Stimulated activated naive B cell treated with anti-CD40 and anti-IgM and Interleukin-4, amounts not matched to agents 10 μg/mL and 1 μg/mL and 100 μg/mL, for 72 hours (primary cell): Measurements from ENCODE around the gene COPG2.
"Not testable (repeated sequence)": the region's sequence is repeated elsewhere in the genome, so short reads cannot be mapped to it uniquely, and the experiment has no call there.

Experiments used
- ATAC-seq, 2 donors: fragments of 150-1000 bp; cut with Tn5 transposase; replicated peaks; 2 replicates each; pipeline ENCODE4 v1.10.0; 2021; ENCODE audit warnings: moderate library complexity in 1 of 2
- DNase-seq: peaks from one replicate; pipeline ENCODE4 v3.0.0; 2021
- H3K27ac Mint-ChIP-seq: one replicate; pipeline ENCODE4 v1.8.0; 2022; ENCODE audit warnings: mild to moderate bottlenecking, mixed read lengths
- H3K27me3 Mint-ChIP-seq, 2 donors: one replicate each; pipeline ENCODE4 v1.8.0; 2022; ENCODE audit warnings: mixed read lengths in 2 of 2
- H3K36me3 Mint-ChIP-seq, 2 donors: one replicate each; pipeline ENCODE4 v1.8.0; 2022; ENCODE audit warnings: mixed read lengths in 2 of 2, mild to moderate bottlenecking in 1 of 2
- H3K4me1 Mint-ChIP-seq, 2 donors: one replicate each; pipeline ENCODE4 v1.8.0; 2022; ENCODE audit warnings: mixed read lengths in 2 of 2, mild to moderate bottlenecking in 1 of 2
- H3K4me3 Mint-ChIP-seq, 2 donors: one replicate each; pipeline ENCODE4 v1.8.0; 2022; ENCODE audit warnings: mild to moderate bottlenecking in 2 of 2, mixed read lengths in 2 of 2, moderate library complexity in 1 of 2
- H3K9me3 Mint-ChIP-seq, 2 donors: one replicate each; pipeline ENCODE4 v1.8.0; 2022; ENCODE audit warnings: mixed read lengths in 2 of 2, mild to moderate bottlenecking in 1 of 2

COPG2 gene

GRCh38 chr7:130566898-130567280 is 101.7 kb downstream of the COPG2 start:
- Mint-ChIP-seq H3K27ac (no peak overlapping the region), H3K9me3 (peaks cover 21 to 29% of the 10 kb centered on the region in 2 donors), H3K36me3 (peaks cover 19 to 42% of the 10 kb centered on the region in 2 donors)

GRCh38 chr7:130566168-130566897 is 102.2 kb downstream of the COPG2 start:
- H3K36me3 Mint-ChIP-seq, result peaks cover 19 to 42% of the 10 kb centered on the region in 2 donors

More at GRCh38 chr7:130566898-130567280, 101.7 kb downstream of the COPG2 start:
- ATAC-seq (no peak), DNase-seq (no peak)
- no peaks in the 10 kb centered on the region for H3K27me3 Mint-ChIP-seq
- no peak overlapping the region for H3K4me3 Mint-ChIP-seq
- peaks cover 9 to 17% of the 10 kb centered on the region in 2 donors for H3K4me1 Mint-ChIP-seq

GRCh38 chr7:130560972-130561371 is 107.6 kb downstream of the COPG2 start:
- H3K36me3 Mint-ChIP-seq, result peaks cover 17 to 23% of the 10 kb centered on the region in 2 donors
- DNase-seq, result peak; percentile 7
- H3K27ac Mint-ChIP-seq, result no peak overlapping the region
- H3K27me3 Mint-ChIP-seq, result no peaks in the 10 kb centered on the region
- no peak overlapping the region for H3K4me3 Mint-ChIP-seq
- H3K4me1 Mint-ChIP-seq, result peaks cover 2 to 5% of the 10 kb centered on the region in 2 donors
- peaks cover 6 to 7% of the 10 kb centered on the region in 2 donors for H3K9me3 Mint-ChIP-seq
- peak; percentile 92 to 94 for ATAC-seq

More at GRCh38 chr7:130566168-130566897, 102.2 kb downstream of the COPG2 start:
- Mint-ChIP-seq H3K4me3 (no peak overlapping the region), H3K4me1 (peaks cover 9 to 17% of the 10 kb centered on the region in 2 donors), H3K27me3 (no peaks in the 10 kb centered on the region), H3K27ac (no peak overlapping the region), H3K9me3 (peaks cover 21 to 29% of the 10 kb centered on the region in 2 donors)
- no peak for DNase-seq
- no peak for ATAC-seq

GRCh38 chr7:130559184-130559583 is 109.4 kb downstream of the COPG2 start:
- Mint-ChIP-seq H3K36me3 (peaks cover 15 to 28% of the 10 kb centered on the region in 2 donors), H3K4me1 (peaks cover 0 to 2% of the 10 kb centered on the region in 2 donors), H3K4me3 (no peak overlapping the region), H3K27ac (no peak overlapping the region), H3K27me3 (no peaks in the 10 kb centered on the region), H3K9me3 (no peaks in the 10 kb centered on the region)
- DNase-seq (no peak), ATAC-seq (no peak)

GRCh38 chr7:130554481-130554880 is 114.1 kb downstream of the COPG2 start:
- H3K9me3 Mint-ChIP-seq, result no peaks in the 10 kb centered on the region
- no peak overlapping the region for H3K4me3 Mint-ChIP-seq
- no peak overlapping the region for H3K27ac Mint-ChIP-seq
- peaks cover 20 to 45% of the 10 kb centered on the region in 2 donors for H3K36me3 Mint-ChIP-seq
- no peaks in the 10 kb centered on the region for H3K27me3 Mint-ChIP-seq
- ATAC-seq (no peak), DNase-seq (no peak)
- no peaks in the 10 kb centered on the region for H3K4me1 Mint-ChIP-seq

DNA sequence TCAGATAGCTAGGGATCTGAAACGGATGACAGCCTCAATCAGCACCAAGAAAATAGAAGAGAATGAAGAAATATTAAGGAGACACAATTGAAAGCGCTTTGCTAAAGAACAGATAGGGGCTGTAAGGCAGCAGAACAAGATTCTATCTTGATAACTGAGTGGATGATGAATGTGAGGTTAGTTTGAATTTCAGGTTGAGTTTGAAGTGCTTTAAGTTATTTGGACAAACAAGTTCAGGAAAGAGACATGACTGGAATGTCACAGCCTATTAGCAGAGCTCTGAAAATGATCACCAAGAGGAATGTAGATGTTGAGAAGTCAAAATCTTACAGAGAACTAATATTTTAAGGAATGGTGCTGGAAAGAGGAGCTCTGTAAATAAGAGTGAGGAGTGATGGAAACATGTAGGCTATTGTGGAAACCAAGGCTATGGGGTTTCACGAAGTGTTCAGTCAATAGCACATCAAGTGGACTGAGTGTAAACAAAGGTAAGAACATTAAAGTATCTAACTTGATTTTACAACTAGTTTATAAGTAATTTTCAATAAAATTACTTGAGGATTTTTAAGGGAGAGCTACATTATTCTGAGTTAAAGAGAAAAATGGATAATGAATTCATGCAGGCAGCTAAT is 115.0 kb downstream of the COPG2 start:
- DNase-seq, result no peak

DNA sequence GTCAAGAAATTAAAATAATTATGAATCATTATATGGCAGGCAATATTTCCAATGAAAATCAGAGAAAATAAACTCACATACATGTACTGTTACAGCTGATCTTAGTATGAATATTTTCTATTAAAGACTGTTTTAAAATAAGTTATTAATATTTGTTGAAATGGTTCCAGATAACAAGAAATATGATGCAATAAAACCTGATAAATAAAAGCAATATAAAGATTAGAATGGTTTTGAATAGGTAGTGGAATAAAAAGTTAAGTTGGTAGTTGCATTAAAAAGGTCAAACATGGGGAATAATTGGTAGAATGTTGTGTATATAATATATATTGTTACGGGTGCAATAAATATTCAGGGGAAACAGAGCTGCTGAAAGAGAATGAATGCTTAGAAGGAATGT is 124.2 kb downstream of the COPG2 start:
- Mint-ChIP-seq H3K9me3 (no peaks in the 10 kb centered on the region), H3K27me3 (no peaks in the 10 kb centered on the region), H3K4me1 (peaks cover 0 to 3% of the 10 kb centered on the region in 2 donors), H3K36me3 (peaks cover 17 to 26% of the 10 kb centered on the region in 2 donors), H3K27ac (no peak overlapping the region), H3K4me3 (no peak overlapping the region)
- no peak for ATAC-seq
- DNase-seq, result no peak

More for the DNA sequence above, 115.0 kb downstream of the COPG2 start:
- no peak for ATAC-seq
- Mint-ChIP-seq H3K36me3 (peaks cover 24 to 47% of the 10 kb centered on the region in 2 donors), H3K27ac (no peak overlapping the region), H3K9me3 (no peaks in the 10 kb centered on the region), H3K4me3 (no peak overlapping the region), H3K4me1 (no peaks in the 10 kb centered on the region), H3K27me3 (no peaks in the 10 kb centered on the region)

- Mint-ChIP-seq H3K36me3 (peaks cover 13 to 21% of the 10 kb centered on the region in 2 donors), H3K9me3 (no peaks in the 10 kb centered on the region), H3K27ac (no peak overlapping the region), H3K4me3 (no peak overlapping the region), H3K4me1 (peaks cover 0 to 3% of the 10 kb centered on the region in 2 donors), H3K27me3 (no peaks in the 10 kb centered on the region)
- no peak for DNase-seq
- no peak for ATAC-seq
Measured at GRCh38 chr7:130543487-130544010, 125.0 kb downstream of the COPG2 start.

DNA sequence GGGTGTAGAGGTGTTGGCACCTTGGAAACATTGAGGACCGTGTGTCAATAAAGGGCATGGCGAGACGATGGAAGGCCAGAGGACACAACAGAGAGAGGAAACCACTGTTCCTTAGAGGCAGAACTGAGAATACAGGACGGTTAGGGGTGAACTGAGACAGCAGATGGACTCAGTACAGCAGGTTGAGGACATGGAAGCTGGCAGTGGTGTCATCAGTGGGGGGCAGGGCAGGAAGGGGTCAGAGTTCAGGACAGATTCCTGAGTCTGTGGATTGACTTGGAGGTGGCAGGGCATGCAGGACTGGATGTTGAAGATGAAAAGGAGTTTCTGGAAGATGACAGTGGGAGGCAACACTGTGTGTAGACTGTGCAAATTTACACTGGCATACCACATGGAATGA is 126.3 kb downstream of the COPG2 start:
- H3K36me3 Mint-ChIP-seq, result peaks cover 8 to 15% of the 10 kb centered on the region in 2 donors
- not testable (repeated sequence) for H3K9me3 Mint-ChIP-seq, H3K27me3 Mint-ChIP-seq, H3K27ac Mint-ChIP-seq, H3K4me3 Mint-ChIP-seq, DNase-seq, H3K4me1 Mint-ChIP-seq, ATAC-seq

DNA sequence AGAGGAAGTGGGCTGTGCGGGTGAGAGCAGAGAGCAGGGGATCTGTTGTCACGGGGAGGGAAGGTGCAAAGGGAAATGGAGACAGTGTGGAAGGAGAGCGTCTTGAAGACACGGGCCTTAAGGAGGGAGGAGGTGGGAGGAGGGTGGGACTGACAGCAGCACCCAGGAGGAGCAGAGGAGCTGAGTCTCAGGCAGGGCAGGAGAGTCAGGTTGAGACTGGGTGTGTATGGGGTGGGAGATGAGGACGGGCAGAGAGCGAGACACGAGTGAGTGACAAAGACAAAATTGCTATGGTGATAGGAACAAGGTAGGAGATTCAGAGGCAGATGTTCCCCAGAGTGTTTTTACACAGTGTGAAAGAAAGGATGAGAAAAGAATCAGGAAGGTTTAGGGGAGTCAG is 127.3 kb downstream of the COPG2 start:
- not testable (repeated sequence) for H3K27ac Mint-ChIP-seq, DNase-seq, H3K9me3 Mint-ChIP-seq, H3K4me1 Mint-ChIP-seq, H3K4me3 Mint-ChIP-seq, ATAC-seq, H3K27me3 Mint-ChIP-seq
- H3K36me3 Mint-ChIP-seq, result peaks cover 9 to 10% of the 10 kb centered on the region in 2 donors

DNA sequence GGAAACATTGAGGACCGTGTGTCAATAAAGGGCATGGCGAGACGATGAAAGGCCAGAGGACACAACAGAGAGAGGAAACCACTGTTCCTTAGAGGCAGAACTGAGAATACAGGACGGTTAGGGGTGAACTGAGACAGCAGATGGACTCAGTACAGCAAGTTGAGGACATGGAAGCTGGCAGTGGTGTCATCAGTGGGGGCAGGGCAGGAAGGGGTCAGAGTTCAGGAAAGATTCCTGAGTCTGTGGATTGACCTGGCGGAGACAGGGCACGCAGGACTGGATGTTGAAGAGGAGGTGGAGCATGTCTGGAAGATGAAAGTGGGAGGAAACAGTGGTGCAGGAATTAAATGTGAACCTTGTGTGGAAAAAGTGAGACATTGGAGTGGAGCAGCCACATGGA is 130.7 kb downstream of the COPG2 start:
- not testable (repeated sequence) for H3K27me3 Mint-ChIP-seq, H3K4me1 Mint-ChIP-seq, ATAC-seq, H3K36me3 Mint-ChIP-seq, H3K4me3 Mint-ChIP-seq, DNase-seq, H3K27ac Mint-ChIP-seq, H3K9me3 Mint-ChIP-seq

DNA sequence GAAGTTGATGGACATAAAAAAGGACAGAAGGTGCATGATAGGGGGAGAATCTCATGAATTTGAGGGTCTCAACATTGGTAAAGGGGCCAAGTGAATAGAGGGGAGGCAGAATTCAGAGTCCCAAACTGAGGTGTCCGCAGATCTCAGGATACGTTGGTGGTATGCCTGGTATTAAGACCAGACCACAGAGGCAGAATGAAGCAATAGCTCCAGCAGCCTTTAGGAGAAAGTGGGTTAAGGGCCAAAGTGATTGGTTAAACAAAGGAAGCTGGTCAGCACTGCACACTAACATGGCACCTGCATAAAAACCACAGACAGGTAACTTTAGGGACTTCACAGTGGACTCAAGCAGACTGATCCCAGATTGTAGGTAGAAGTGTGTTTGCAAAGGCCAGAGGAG is 139.1 kb downstream of the COPG2 start:
- Mint-ChIP-seq H3K36me3 (peaks cover 20 to 33% of the 10 kb centered on the region in 2 donors), H3K27ac (no peak overlapping the region), H3K4me1 (no peaks in the 10 kb centered on the region), H3K27me3 (no peaks in the 10 kb centered on the region), H3K4me3 (no peak overlapping the region), H3K9me3 (no peaks in the 10 kb centered on the region)
- ATAC-seq, result no peak
- no peak for DNase-seq

DNA sequence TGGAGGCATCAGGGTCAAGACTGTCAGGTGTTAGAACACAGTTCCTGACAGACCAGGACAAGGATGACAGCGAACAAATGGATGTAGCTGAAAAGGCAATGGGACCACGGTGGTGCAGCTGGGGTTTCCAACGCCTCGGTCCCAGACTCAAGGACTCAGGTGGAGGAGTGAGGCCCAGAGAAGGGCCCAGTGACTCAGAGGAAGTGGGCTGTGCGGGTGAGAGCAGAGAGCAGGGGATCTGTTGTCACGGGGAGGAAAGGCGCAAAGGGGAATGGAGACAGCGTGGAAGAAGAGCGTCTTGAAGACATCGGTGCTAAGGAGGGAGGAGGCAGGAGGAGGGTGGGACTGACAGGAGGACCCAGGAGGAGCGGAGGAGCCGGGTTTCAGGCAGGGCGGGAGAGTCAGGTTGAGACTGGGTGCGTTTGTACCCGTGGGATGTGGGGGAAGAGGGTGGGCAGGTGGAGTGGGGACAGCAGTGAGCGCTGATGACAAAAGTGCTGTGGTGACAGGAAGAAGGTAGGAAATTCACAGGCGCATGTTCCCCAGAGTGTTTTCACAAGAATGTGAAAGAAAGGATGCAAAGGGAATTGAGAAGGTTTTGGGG is 140.7 kb downstream of the COPG2 start:
- H3K9me3 Mint-ChIP-seq, DNase-seq, H3K4me1 Mint-ChIP-seq, ATAC-seq, H3K27ac Mint-ChIP-seq, H3K4me3 Mint-ChIP-seq, H3K27me3 Mint-ChIP-seq: not testable (repeated sequence)
- H3K36me3 Mint-ChIP-seq, result peaks cover 20 to 33% of the 10 kb centered on the region in 2 donors

GRCh38 chr7:130524628-130525027 is 143.9 kb downstream of the COPG2 start:
- peaks cover 10 to 16% of the 10 kb centered on the region in 2 donors for H3K36me3 Mint-ChIP-seq
- DNase-seq, result no peak
- no peaks in the 10 kb centered on the region for H3K27me3 Mint-ChIP-seq
- no peak overlapping the region for H3K27ac Mint-ChIP-seq
- ATAC-seq, result no peak
- no peaks in the 10 kb centered on the region for H3K9me3 Mint-ChIP-seq
- H3K4me3 Mint-ChIP-seq, result no peak overlapping the region
- H3K4me1 Mint-ChIP-seq, result no peaks in the 10 kb centered on the region
